A549 (cell line): ENCODE measurements around the gene POLE3.
"Not testable (repeated sequence)": the region's sequence is repeated elsewhere in the genome, so short reads cannot be mapped to it uniquely, and the experiment has no call there.

ENCODE experiments used
- CTCF ChIP-seq: fragments of >200 bp; sonication (Bioruptor Twin); formaldehyde crosslinking; IDR thresholded peaks from 3 replicates; pipeline ENCODE4 v1.5.1; 2016
- EHF ChIP-seq: fragments of 250-450 bp; sonication (Bioruptor Pico); IDR thresholded peaks from 2 replicates; pipeline ENCODE4 v1.5.0; 2020; ENCODE audit warnings: mild to moderate bottlenecking
- TF ChIP-seq, protein P1 (sequence below): fragments of 200-600 bp; sonication (generic); IDR thresholded peaks from 2 replicates; pipeline ENCODE4 v1.6.1; 2016; ENCODE audit warnings: antibody characterized with exemption, mild to moderate bottlenecking, moderate library complexity

DNA sequence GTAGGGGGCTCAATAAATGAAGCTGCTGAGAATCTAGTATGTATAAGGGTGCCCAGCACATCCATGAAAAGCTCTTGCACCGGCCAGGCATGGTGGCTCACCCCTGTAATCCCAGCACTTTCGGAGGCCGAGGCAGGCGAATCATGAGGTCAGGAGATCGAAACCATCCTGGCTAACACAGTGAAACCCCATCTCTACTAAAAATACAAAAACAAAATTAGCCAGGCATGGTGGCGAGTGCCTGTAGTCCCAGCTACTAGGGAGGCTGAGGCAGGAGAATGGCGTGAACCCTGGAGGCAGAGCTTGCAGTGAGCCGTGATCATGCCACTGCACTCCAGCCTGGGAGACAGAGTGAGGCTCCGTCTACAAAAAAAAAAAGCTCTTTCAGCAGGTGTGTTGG is 4.1 kb downstream of the POLE3 start:
- TF ChIP-seq, protein P1, sequence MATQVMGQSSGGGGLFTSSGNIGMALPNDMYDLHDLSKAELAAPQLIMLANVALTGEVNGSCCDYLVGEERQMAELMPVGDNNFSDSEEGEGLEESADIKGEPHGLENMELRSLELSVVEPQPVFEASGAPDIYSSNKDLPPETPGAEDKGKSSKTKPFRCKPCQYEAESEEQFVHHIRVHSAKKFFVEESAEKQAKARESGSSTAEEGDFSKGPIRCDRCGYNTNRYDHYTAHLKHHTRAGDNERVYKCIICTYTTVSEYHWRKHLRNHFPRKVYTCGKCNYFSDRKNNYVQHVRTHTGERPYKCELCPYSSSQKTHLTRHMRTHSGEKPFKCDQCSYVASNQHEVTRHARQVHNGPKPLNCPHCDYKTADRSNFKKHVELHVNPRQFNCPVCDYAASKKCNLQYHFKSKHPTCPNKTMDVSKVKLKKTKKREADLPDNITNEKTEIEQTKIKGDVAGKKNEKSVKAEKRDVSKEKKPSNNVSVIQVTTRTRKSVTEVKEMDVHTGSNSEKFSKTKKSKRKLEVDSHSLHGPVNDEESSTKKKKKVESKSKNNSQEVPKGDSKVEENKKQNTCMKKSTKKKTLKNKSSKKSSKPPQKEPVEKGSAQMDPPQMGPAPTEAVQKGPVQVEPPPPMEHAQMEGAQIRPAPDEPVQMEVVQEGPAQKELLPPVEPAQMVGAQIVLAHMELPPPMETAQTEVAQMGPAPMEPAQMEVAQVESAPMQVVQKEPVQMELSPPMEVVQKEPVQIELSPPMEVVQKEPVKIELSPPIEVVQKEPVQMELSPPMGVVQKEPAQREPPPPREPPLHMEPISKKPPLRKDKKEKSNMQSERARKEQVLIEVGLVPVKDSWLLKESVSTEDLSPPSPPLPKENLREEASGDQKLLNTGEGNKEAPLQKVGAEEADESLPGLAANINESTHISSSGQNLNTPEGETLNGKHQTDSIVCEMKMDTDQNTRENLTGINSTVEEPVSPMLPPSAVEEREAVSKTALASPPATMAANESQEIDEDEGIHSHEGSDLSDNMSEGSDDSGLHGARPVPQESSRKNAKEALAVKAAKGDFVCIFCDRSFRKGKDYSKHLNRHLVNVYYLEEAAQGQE = not testable (repeated sequence)
- TF ChIP-seq CTCF; EHF (CRISPR knock-in tag): not testable (repeated sequence)
